K562 (cell line): ENCODE data around the gene PDCD1. TPM values are rescaled to one million over a fixed set of nuclear protein-coding genes. Genes with fewer than 3 reads are reported as not detected.

Experiments used
- ARID1B ChIP-seq: fragments of 450-650 bp; IDR thresholded peaks from 2 replicates; pipeline ENCODE4 v1.6.1; 2016; ENCODE audit warnings: antibody characterized with exemption, mild to moderate bottlenecking, inconsistent platforms
- E2F1 ChIP-seq: sonication (generic); formaldehyde crosslinking; IDR thresholded peaks from 2 replicates; pipeline ENCODE4 v1.8.1; 2023; ENCODE audit warnings: mild to moderate bottlenecking, missing genetic modification reagents, moderate library complexity
- ERF ChIP-seq: fragments of 450-650 bp; formaldehyde crosslinking; IDR thresholded peaks from 2 replicates; pipeline ENCODE4 v1.4.0; 2020; ENCODE audit warnings: mild to moderate bottlenecking, mixed read lengths
- GTF2E2 ChIP-seq: fragments of 200-800 bp; sonication (Bioruptor generic); IDR thresholded peaks from 2 replicates; pipeline ENCODE4 v1.6.1; 2016; ENCODE audit warnings: missing genetic modification characterization, missing compliant biosample characterization
- HNRNPLL ChIP-seq: fragments of 200-400 bp; formaldehyde crosslinking; IDR thresholded peaks from 2 replicates; pipeline ENCODE4 v1.6.1; 2017; ENCODE audit warnings: low read length, low read depth, mild to moderate bottlenecking; ENCODE audit not compliant: poor library complexity, severe bottlenecking
- MBD2 ChIP-seq: sonication (generic); IDR thresholded peaks from 2 replicates; pipeline ENCODE4 v1.6.1; 2016; ENCODE audit warnings: low read depth, borderline replicate concordance
- MEF2D ChIP-seq: conservative IDR thresholded peaks from 2 replicates; pipeline ENCODE4 v1.6.1; 2016; ENCODE audit warnings: low read depth, missing genetic modification characterization, missing compliant biosample characterization
- SRSF3 ChIP-seq: fragments of 200-400 bp; formaldehyde crosslinking; IDR thresholded peaks from 2 replicates; pipeline ENCODE4 v1.6.1; 2016; ENCODE audit warnings: mild to moderate bottlenecking, low read length, moderate library complexity; ENCODE audit not compliant: insufficient read depth
- TOE1 ChIP-seq, 2 experiments: fragments of 450-650 bp in 1 of 2; sonication (generic) in 1 of 2; formaldehyde crosslinking in 1 of 2; IDR thresholded peaks; 2 replicates each; pipeline versions ENCODE4 v1.7.1 to v1.8.0; 2016 to 2022; ENCODE audit warnings: borderline replicate concordance in 2 of 2, mild to moderate bottlenecking in 2 of 2, antibody characterized with exemption in 1 of 2, inconsistent platforms in 1 of 2, low read depth in 1 of 2, missing genetic modification reagents in 1 of 2, moderate library complexity in 1 of 2
- ZBTB2 ChIP-seq: fragments of 450-650 bp; IDR thresholded peaks from 2 replicates; pipeline ENCODE4 v1.6.1; 2016; ENCODE audit warnings: antibody characterized with exemption
- ZNF239 ChIP-seq: fragments of 250-450 bp; sonication (Bioruptor Pico); IDR thresholded peaks from 2 replicates; pipeline ENCODE4 v1.4.0; 2020; ENCODE audit warnings: mild to moderate bottlenecking
- ZNF668 ChIP-seq: fragments of 250-450 bp; sonication (Bioruptor Pico); IDR thresholded peaks from 2 replicates; pipeline ENCODE4 v1.8.0; 2022; ENCODE audit warnings: mild to moderate bottlenecking, inconsistent platforms
- polyA plus RNA-seq, 8 experiments: library from polyadenylated mRNA; depleted of rRNA in 4 of 8; stranded (reverse) in 5 of 8; unstranded in 3 of 8; fragments of >200 nt; fragmentation: Nextera tagmentation in 2 of 8; fragmentation: Illumina TruSeq in 1 of 8; extraction: Ambion mirVana in 2 of 8; extraction: Trizol in 1 of 8; gene quantifications; 2 replicates each; pipeline versions ENCODE4 v1.2.1 to v1.2.3, GENCODE V29; 2011 to 2014; ENCODE audit warnings: inconsistent platforms in 1 of 8, missing spikeins in 1 of 8
- total RNA-seq, 7 experiments: library from RNA; depleted of rRNA in 6 of 7; stranded (reverse); fragments of >200 nt in 6 of 7; fragmentation: Illumina TruSeq in 2 of 7; extraction: Trizol in 2 of 7; gene quantifications; 2 replicates each; pipeline versions ENCODE4 v1.2.1 to v1.2.3, GENCODE V29; 2011 to 2021; ENCODE audit warnings: low replicate concordance in 1 of 7
- TF ChIP-seq, protein P1 (sequence below): fragments of 250-450 bp; sonication (Bioruptor Pico); IDR thresholded peaks from 2 replicates; pipeline ENCODE4 v1.8.0; 2022; ENCODE audit warnings: inconsistent platforms, mild to moderate bottlenecking, moderate library complexity, borderline replicate concordance
- TF ChIP-seq, protein P2 (sequence below): fragments of 250-450 bp; sonication (Bioruptor Pico); IDR thresholded peaks from 2 replicates; pipeline ENCODE4 v1.5.0; 2022; ENCODE audit warnings: mild to moderate bottlenecking

PDCD1 gene
- total and polyA plus RNA-seq, 9 of the 15 experiments (the other 6 are each of a cell fraction or from before 2014, with no cell fraction given) = 0.15 to 2.5 (median 1.0) TPM; not detected in 2

- TF ChIP-seq, protein P1, sequence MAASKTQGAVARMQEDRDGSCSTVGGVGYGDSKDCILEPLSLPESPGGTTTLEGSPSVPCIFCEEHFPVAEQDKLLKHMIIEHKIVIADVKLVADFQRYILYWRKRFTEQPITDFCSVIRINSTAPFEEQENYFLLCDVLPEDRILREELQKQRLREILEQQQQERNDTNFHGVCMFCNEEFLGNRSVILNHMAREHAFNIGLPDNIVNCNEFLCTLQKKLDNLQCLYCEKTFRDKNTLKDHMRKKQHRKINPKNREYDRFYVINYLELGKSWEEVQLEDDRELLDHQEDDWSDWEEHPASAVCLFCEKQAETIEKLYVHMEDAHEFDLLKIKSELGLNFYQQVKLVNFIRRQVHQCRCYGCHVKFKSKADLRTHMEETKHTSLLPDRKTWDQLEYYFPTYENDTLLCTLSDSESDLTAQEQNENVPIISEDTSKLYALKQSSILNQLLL = no peak
- no peak for TF ChIP-seq HNRNPLL
- TF ChIP-seq ERF (CRISPR knock-in tag) = no peak
- no peak for TF ChIP-seq ZNF239 (CRISPR knock-in tag)
- TF ChIP-seq ZNF668 = no peak
- TF ChIP-seq MEF2D (tag) = no peak
- TF ChIP-seq, protein P2, sequence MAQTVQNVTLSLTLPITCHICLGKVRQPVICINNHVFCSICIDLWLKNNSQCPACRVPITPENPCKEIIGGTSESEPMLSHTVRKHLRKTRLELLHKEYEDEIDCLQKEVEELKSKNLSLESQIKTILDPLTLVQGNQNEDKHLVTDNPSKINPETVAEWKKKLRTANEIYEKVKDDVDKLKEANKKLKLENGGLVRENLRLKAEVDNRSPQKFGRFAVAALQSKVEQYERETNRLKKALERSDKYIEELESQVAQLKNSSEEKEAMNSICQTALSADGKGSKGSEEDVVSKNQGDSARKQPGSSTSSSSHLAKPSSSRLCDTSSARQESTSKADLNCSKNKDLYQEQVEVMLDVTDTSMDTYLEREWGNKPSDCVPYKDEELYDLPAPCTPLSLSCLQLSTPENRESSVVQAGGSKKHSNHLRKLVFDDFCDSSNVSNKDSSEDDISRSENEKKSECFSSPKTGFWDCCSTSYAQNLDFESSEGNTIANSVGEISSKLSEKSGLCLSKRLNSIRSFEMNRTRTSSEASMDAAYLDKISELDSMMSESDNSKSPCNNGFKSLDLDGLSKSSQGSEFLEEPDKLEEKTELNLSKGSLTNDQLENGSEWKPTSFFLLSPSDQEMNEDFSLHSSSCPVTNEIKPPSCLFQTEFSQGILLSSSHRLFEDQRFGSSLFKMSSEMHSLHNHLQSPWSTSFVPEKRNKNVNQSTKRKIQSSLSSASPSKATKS (CRISPR knock-in tag) = no peak
- TF ChIP-seq SRSF3 = no peak
- TF ChIP-seq ARID1B = no peak
- TF ChIP-seq MBD2 = no peak
- no peak for TF ChIP-seq E2F1 (CRISPR knock-in tag)
- no peak for TF ChIP-seq ZBTB2
- no peak for TF ChIP-seq TOE1 (IDR thresholded peaks at IDR 0.05; ENCODE audit: borderline replicate concordance)
- no peak for TF ChIP-seq TOE1 (CRISPR knock-in tag; IDR thresholded peaks at IDR 0.05; ENCODE audit: borderline replicate concordance, low read depth)
- no peak for TF ChIP-seq GTF2E2 (tag)
Observed at GRCh38 chr2:241873081-241873802, 14.5 kb upstream of the PDCD1 start (continued).
